Progenitor cell of endocrine pancreas (in vitro differentiated cells): ENCODE results near the gene STX18. TPM values are rescaled to one million over a fixed set of nuclear protein-coding genes. Genes with fewer than 3 reads are reported as not detected.

Experiments
- DNase-seq: peaks from one replicate; pipeline ENCODE4 v3.0.0; 2021; ENCODE audit warnings: low spot score; ENCODE audit not compliant: unreplicated experiment
- H3K27ac Mint-ChIP-seq: 2 replicates; pipeline ENCODE4 v1.8.0; 2021; ENCODE audit warnings: mild to moderate bottlenecking, moderate library complexity, mixed read lengths
- H3K27me3 Mint-ChIP-seq: 2 replicates; pipeline ENCODE4 v1.8.0; 2021; ENCODE audit warnings: mixed read lengths
- H3K36me3 Mint-ChIP-seq: 2 replicates; pipeline ENCODE4 v1.8.0; 2022; ENCODE audit warnings: mixed read lengths; ENCODE audit not compliant: insufficient read depth
- H3K4me1 Mint-ChIP-seq: 2 replicates; pipeline ENCODE4 v1.8.0; 2021; ENCODE audit warnings: low read depth, mixed read lengths
- H3K4me3 Mint-ChIP-seq: 2 replicates; pipeline ENCODE4 v1.8.0; 2021; ENCODE audit warnings: low read depth, mild to moderate bottlenecking, moderate library complexity, mixed read lengths
- H3K9me3 Mint-ChIP-seq: 2 replicates; pipeline ENCODE4 v1.8.0; 2021; ENCODE audit warnings: low read depth, mixed read lengths
- total RNA-seq: library from RNA; stranded (reverse); gene quantifications from 2 replicates; pipeline ENCODE4 v1.2.1, GENCODE V29; 2021
- TF ChIP-seq, protein P1 (sequence below): fragments of 200-600 bp; sonication (generic); IDR thresholded peaks from one replicate; pipeline ENCODE4 v1.5.0; 2021; ENCODE audit warnings: antibody characterized with exemption, mild to moderate bottlenecking; ENCODE audit not compliant: unreplicated experiment

The STX18 gene
- total RNA-seq, 1 donor from 2014 or later, result 41.2 TPM

GRCh38 chr4:4405358-4405962 lies 136.4 kb downstream of the STX18 start:
- TF ChIP-seq, protein P1, sequence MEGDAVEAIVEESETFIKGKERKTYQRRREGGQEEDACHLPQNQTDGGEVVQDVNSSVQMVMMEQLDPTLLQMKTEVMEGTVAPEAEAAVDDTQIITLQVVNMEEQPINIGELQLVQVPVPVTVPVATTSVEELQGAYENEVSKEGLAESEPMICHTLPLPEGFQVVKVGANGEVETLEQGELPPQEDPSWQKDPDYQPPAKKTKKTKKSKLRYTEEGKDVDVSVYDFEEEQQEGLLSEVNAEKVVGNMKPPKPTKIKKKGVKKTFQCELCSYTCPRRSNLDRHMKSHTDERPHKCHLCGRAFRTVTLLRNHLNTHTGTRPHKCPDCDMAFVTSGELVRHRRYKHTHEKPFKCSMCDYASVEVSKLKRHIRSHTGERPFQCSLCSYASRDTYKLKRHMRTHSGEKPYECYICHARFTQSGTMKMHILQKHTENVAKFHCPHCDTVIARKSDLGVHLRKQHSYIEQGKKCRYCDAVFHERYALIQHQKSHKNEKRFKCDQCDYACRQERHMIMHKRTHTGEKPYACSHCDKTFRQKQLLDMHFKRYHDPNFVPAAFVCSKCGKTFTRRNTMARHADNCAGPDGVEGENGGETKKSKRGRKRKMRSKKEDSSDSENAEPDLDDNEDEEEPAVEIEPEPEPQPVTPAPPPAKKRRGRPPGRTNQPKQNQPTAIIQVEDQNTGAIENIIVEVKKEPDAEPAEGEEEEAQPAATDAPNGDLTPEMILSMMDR, result no peak
- H3K36me3 Mint-ChIP-seq, result peaks cover 10% of the 10 kb centered on the region
- H3K27ac Mint-ChIP-seq, result no peak overlapping the region
- no peaks in the 10 kb centered on the region for H3K4me1 Mint-ChIP-seq
- no peak overlapping the region for H3K4me3 Mint-ChIP-seq
- H3K27me3 Mint-ChIP-seq, result no peaks in the 10 kb centered on the region
- no peak for DNase-seq
- H3K9me3 Mint-ChIP-seq, result no peaks in the 10 kb centered on the region

GRCh38 chr4:4402966-4403365 lies 138.9 kb downstream of the STX18 start:
- Mint-ChIP-seq H3K9me3 (no peaks in the 10 kb centered on the region), H3K27me3 (no peaks in the 10 kb centered on the region), H3K4me3 (no peak overlapping the region), H3K36me3 (peaks cover 20% of the 10 kb centered on the region), H3K27ac (no peak overlapping the region), H3K4me1 (no peaks in the 10 kb centered on the region)
- TF ChIP-seq, protein P1, result no peak
- no peak for DNase-seq

- no peaks in the 10 kb centered on the region for H3K4me1 Mint-ChIP-seq
These were observed 140.8 kb downstream of the STX18 start for GRCh38 chr4:4401036-4401435.

DNA sequence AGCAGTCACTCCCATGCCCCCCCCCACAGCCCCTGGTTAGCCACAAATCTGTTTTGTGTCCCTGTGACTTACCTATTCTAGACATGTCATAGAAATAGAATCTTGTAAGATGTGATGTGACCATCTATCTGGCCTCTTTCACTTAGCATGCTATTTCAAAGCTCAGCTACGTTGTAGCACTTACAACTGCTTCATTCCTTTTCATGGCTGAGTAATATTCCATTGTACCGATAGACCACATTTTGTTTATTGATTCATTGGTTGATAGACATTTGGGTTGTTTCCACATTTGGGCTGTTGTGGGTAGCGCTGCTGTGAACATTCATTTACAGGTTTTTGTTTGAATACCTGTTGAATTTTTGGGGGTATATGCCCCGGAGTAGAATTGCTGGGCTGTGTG lies 143.4 kb downstream of the STX18 start:
- no peak overlapping the region for H3K27ac Mint-ChIP-seq
- H3K9me3 Mint-ChIP-seq, result no peaks in the 10 kb centered on the region
- no peak for DNase-seq
- peaks cover 29% of the 10 kb centered on the region for H3K36me3 Mint-ChIP-seq
- peaks cover 4% of the 10 kb centered on the region for H3K27me3 Mint-ChIP-seq
- TF ChIP-seq, protein P1, result no peak
- no peak overlapping the region for H3K4me3 Mint-ChIP-seq
- H3K4me1 Mint-ChIP-seq, result no peaks in the 10 kb centered on the region

More at GRCh38 chr4:4401036-4401435, 140.8 kb downstream of the STX18 start:
- no peak for DNase-seq
- H3K36me3 Mint-ChIP-seq, result peaks cover 24% of the 10 kb centered on the region
- H3K9me3 Mint-ChIP-seq, result no peaks in the 10 kb centered on the region
- H3K27ac Mint-ChIP-seq, result no peak overlapping the region
- TF ChIP-seq, protein P1, result no peak
- no peak overlapping the region for H3K4me3 Mint-ChIP-seq
- H3K27me3 Mint-ChIP-seq, result no peaks in the 10 kb centered on the region

DNA sequence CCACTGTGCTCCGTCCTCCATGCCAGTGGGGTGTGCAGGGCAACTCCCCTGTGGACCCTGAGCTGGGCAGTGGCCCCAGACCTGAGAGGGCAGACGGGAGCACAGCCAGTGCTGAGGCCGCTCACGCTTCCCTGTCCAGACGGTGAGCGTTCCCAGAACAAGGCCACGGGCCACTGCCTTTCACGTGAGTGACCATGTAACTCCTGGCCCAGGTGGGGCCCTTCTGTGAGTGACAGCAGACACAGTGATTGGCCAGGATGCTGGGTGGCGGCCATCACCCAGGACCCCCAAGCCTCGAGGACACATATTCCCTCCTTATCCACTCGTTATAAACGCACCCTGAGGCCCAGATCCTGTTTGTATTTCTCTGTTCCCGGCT lies 144.4 kb downstream of the STX18 start:
- Mint-ChIP-seq H3K9me3 (no peaks in the 10 kb centered on the region), H3K36me3 (peaks cover 28% of the 10 kb centered on the region), H3K4me1 (no peaks in the 10 kb centered on the region), H3K4me3 (no peak overlapping the region), H3K27me3 (peaks cover 4% of the 10 kb centered on the region), H3K27ac (peak overlapping the region; percentile 49)
- TF ChIP-seq, protein P1, result no peak
- DNase-seq, result no peak
